ENCODE measurements around the gene TNFRSF1A. TPM values are rescaled to one million over a fixed set of nuclear protein-coding genes. Genes with fewer than 3 reads are reported as not detected.
"Not testable (repeated sequence)": the region's sequence is repeated elsewhere in the genome, so short reads cannot be mapped to it uniquely, and the experiment has no call there.

The TNFRSF1A gene
- total RNA-seq, 1 donor from 2014 or later, result 21.8 TPM

- Histone ChIP-seq H3K27me3 (no peaks in the 10 kb centered on the region), H3K9ac (no peak overlapping the region), H3K27ac (no peak overlapping the region), H3K4me1 (no peaks in the 10 kb centered on the region), H3K9me3 (ENCODE audit: low read depth) (no peaks in the 10 kb centered on the region), H3K79me2 (ENCODE audit: low read depth) (no peaks in the 10 kb centered on the region), H4K20me1 (ENCODE audit: low read depth) (no peaks in the 10 kb centered on the region), H3K36me3 (no peaks in the 10 kb centered on the region), H2AFZ (replicated peaks) (no peak overlapping the region), H3K4me2 (no peak overlapping the region), H3F3A (ENCODE audit: low read depth) (no peaks in the 10 kb centered on the region), H3K4me3 (no peak overlapping the region)
- TF ChIP-seq CTCF (IDR thresholded peaks at IDR 0.05) (no peak), EZH2 (IDR thresholded peaks at IDR 0.05) (no peak), EZH2phosphoT487 (IDR thresholded peaks at IDR 0.05) (no peak)
- no peak for DNase-seq (ENCODE audit: low spot score)
- H3K27ac Mint-ChIP-seq, result no peak overlapping the region
- no peak overlapping the region for H3K4me3 Mint-ChIP-seq
- H3K4me1 Mint-ChIP-seq, result peaks cover 28% of the 10 kb centered on the region
- H3K36me3 Mint-ChIP-seq, result peaks cover 10% of the 10 kb centered on the region
- H3K9me3 Mint-ChIP-seq, result peaks cover 29% of the 10 kb centered on the region
- H3K27me3 Mint-ChIP-seq (ENCODE audit: insufficient read depth, low read depth), result peaks cover 12% of the 10 kb centered on the region
Observed at GRCh38 chr12:6292606-6293005, 49.3 kb downstream of the TNFRSF1A start.

- Mint-ChIP-seq H3K4me3 (peak overlapping the region; percentile 16), H3K4me1 (peaks cover 23% of the 10 kb centered on the region), H3K9me3 (peaks cover 29% of the 10 kb centered on the region), H3K27me3 (ENCODE audit: insufficient read depth, low read depth) (peaks cover 12% of the 10 kb centered on the region)
- not testable (repeated sequence) for H3K4me3 ChIP-seq; DNase-seq (ENCODE audit: low spot score); H3K36me3 Mint-ChIP-seq; H2AFZ ChIP-seq (replicated peaks); H3K36me3 ChIP-seq; H3K27ac Mint-ChIP-seq; H3K9me3 ChIP-seq (ENCODE audit: low read depth); H4K20me1 ChIP-seq (ENCODE audit: low read depth); H3K27ac ChIP-seq; H3K4me2 ChIP-seq; H3K27me3 ChIP-seq; H3F3A ChIP-seq (ENCODE audit: low read depth); H3K4me1 ChIP-seq; H3K79me2 ChIP-seq (ENCODE audit: low read depth); H3K9ac ChIP-seq
Observed at GRCh38 chr12:6289906-6290305, 52.0 kb downstream of the TNFRSF1A start.

GRCh38 chr12:6289081-6289480 lies 52.8 kb downstream of the TNFRSF1A start:
- DNase-seq (ENCODE audit: low spot score); H3K9ac ChIP-seq; H3K36me3 ChIP-seq; H4K20me1 ChIP-seq (ENCODE audit: low read depth); H3K4me3 ChIP-seq; H3K27me3 ChIP-seq; H3K79me2 ChIP-seq (ENCODE audit: low read depth); H3K9me3 ChIP-seq (ENCODE audit: low read depth); H2AFZ ChIP-seq (replicated peaks); H3K4me2 ChIP-seq; H3K36me3 Mint-ChIP-seq; H3F3A ChIP-seq (ENCODE audit: low read depth); H3K27ac ChIP-seq; H3K4me1 ChIP-seq; H3K4me3 Mint-ChIP-seq: not testable (repeated sequence)
- Mint-ChIP-seq H3K27me3 (ENCODE audit: insufficient read depth, low read depth) (peaks cover 13% of the 10 kb centered on the region), H3K4me1 (peaks cover 23% of the 10 kb centered on the region), H3K9me3 (peaks cover 29% of the 10 kb centered on the region), H3K27ac (peak overlapping the region; percentile 74)

- Mint-ChIP-seq H3K36me3 (peaks cover 10% of the 10 kb centered on the region), H3K27ac (no peak overlapping the region), H3K9me3 (peaks cover 29% of the 10 kb centered on the region), H3K4me3 (no peak overlapping the region), H3K27me3 (ENCODE audit: insufficient read depth, low read depth) (peaks cover 15% of the 10 kb centered on the region), H3K4me1 (peaks cover 22% of the 10 kb centered on the region)
- Histone ChIP-seq H3K4me2 (no peak overlapping the region), H3K9me3 (ENCODE audit: low read depth) (no peaks in the 10 kb centered on the region), H3K4me1 (no peaks in the 10 kb centered on the region), H3K36me3 (no peaks in the 10 kb centered on the region), H3F3A (ENCODE audit: low read depth) (no peaks in the 10 kb centered on the region), H3K27ac (no peak overlapping the region), H2AFZ (replicated peaks) (no peak overlapping the region), H3K9ac (no peak overlapping the region), H3K79me2 (ENCODE audit: low read depth) (no peaks in the 10 kb centered on the region), H4K20me1 (ENCODE audit: low read depth) (no peaks in the 10 kb centered on the region), H3K27me3 (no peaks in the 10 kb centered on the region), H3K4me3 (no peak overlapping the region)
- TF ChIP-seq CTCF (IDR thresholded peaks at IDR 0.05) (no peak), EZH2phosphoT487 (IDR thresholded peaks at IDR 0.05) (no peak), EZH2 (IDR thresholded peaks at IDR 0.05) (no peak)
- no peak for DNase-seq (ENCODE audit: low spot score)
Observed at GRCh38 chr12:6288235-6288634, 53.6 kb downstream of the TNFRSF1A start.

Data from neural progenitor cell (in vitro differentiated cells).